Uterus (tissue), 4 donors: ENCODE measurements around the gene SHB. TPM values are rescaled to one million over a fixed set of nuclear protein-coding genes. Genes with fewer than 3 reads are reported as not detected.
"Not testable (repeated sequence)": the region's sequence is repeated elsewhere in the genome, so short reads cannot be mapped to it uniquely, and the experiment has no call there.

Experiments
- DNase-seq, 2 donors: peaks; one replicate each; pipeline ENCODE4 v3.0.0-alpha.2; 2019 to 2020
- H3K27ac ChIP-seq, 2 donors: fragments of 200-600 bp; sonication (generic); 1 replicate in 1 of 2; 2 replicates in 1 of 2; pipeline ENCODE4 v1.5.1; 2016 to 2018
- H3K27me3 ChIP-seq, 2 donors: fragments of 200-600 bp; sonication (generic); one replicate each; pipeline ENCODE4 v1.5.1; 2018 to 2019; ENCODE audit warnings: control low read depth in 1 of 2
- H3K36me3 ChIP-seq, 2 donors: fragments of 200-600 bp; sonication (generic); one replicate each; pipeline ENCODE4 v1.5.1; 2019; ENCODE audit warnings: control low read depth in 1 of 2
- H3K4me1 ChIP-seq, 2 donors: fragments of 200-600 bp; sonication (generic); one replicate each; pipeline ENCODE4 v1.5.1; 2018 to 2019; ENCODE audit warnings: control low read depth in 1 of 2
- H3K4me3 ChIP-seq, 2 donors: fragments of 200-600 bp; sonication (generic); 1 replicate in 1 of 2; 2 replicates in 1 of 2; pipeline ENCODE4 v1.5.1; 2018 to 2019; ENCODE audit warnings: mild to moderate bottlenecking in 1 of 2
- H3K9me3 ChIP-seq, 2 donors: fragments of 200-600 bp; sonication (generic); one replicate each; pipeline ENCODE4 v1.5.1; 2019; ENCODE audit warnings: control low read depth in 1 of 2
- POLR2A ChIP-seq, 2 donors: fragments of 450-650 bp; IDR thresholded peaks; one replicate each; pipeline ENCODE4 v1.6.1; 2016; ENCODE audit warnings: antibody characterized with exemption in 2 of 2, mild to moderate bottlenecking in 1 of 2, moderate library complexity in 1 of 2
- intact Hi-C: fragments of 100-400 bp; cut with DNase I; formaldehyde crosslinking; loops from one replicate; pipeline ENCODE4 v1.15.1; 2023; ENCODE audit warnings: low total_unique reads
- total RNA-seq, 4 donors: library from RNA; depleted of rRNA in 3 of 4; stranded (reverse); fragments of >200 nt in 3 of 4; gene quantifications; one replicate each; pipeline versions ENCODE4 v1.1.0 to v1.2.4, GENCODE V29; 2014 to 2023
- TF ChIP-seq, protein P1 (sequence below), 4 experiments: fragments of 200-600 bp in 2 of 4; fragments of 450-650 bp in 2 of 4; sonication (generic) in 2 of 4; IDR thresholded peaks; one replicate each; pipeline ENCODE4 v1.5.1; 2016 to 2019; ENCODE audit warnings: antibody characterized with exemption in 4 of 4, mild to moderate bottlenecking in 2 of 4, moderate library complexity in 1 of 4
- donor health status: DM: yes; HTN: yes; CAD: no.

SHB gene
- total RNA-seq, 4 donors from 2014 or later, result 3.5 to 19.6 (median 7.3) TPM

DNA sequence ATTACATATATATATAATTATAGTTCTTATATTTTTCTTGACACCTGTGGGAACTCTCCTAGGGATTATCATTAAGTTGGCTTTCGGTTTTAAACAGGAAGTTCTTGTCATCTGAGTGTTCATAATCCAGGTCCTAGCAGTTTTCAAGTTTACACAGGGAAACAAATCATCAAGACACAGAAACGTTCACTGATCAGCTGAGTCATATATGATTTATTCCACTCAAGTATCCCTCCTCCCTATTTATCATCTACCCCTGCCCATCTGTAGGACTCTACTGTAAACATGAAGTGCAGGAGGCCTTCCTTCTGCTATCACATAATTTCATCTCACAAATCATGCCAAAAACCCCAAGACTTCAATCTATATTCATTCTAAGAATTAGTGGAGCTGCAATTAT is 171.4 kb downstream of the SHB start:
- no peak overlapping the region for H3K4me3 ChIP-seq
- H3K4me1 ChIP-seq, result peaks cover 0 to 9% of the 10 kb centered on the region in 2 donors
- intact Hi-C loops, result no loop called here
- no peaks in the 10 kb centered on the region for H3K27me3 ChIP-seq
- no peak overlapping the region for H3K27ac ChIP-seq
- DNase-seq, result no peak
- no peaks in the 10 kb centered on the region for H3K36me3 ChIP-seq
- TF ChIP-seq POLR2A (IDR thresholded peaks at IDR 0.05), result no peak
- no peaks in the 10 kb centered on the region for H3K9me3 ChIP-seq

DNA sequence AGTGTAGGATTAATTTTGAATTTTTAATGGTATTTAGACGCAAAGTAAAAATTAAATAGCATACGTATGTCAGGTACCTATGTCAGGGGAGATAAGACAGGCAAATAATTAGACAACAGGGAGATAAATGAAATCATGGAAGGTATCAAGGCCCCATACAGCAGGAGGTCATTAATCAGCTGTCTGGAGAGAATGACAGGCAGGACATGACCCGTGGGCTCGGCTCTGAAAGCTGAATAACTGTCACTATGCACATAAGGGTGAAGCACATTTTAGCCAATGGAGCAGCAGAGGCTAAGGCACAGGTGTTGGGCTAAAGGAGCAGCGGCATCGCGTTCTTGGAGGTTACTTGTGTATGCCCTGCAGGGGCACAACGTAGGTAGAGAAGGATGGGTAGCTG is 177.0 kb downstream of the SHB start:
- Histone ChIP-seq H3K36me3 (no peaks in the 10 kb centered on the region), H3K4me3 (no peak overlapping the region), H3K4me1 (no peaks in the 10 kb centered on the region), H3K27ac (no peak overlapping the region), H3K27me3 (no peaks in the 10 kb centered on the region), H3K9me3 (no peaks in the 10 kb centered on the region)
- intact Hi-C loops, result no loop called here
- no peak for DNase-seq
- no peak for TF ChIP-seq POLR2A (IDR thresholded peaks at IDR 0.05)
- TF ChIP-seq, protein P1, sequence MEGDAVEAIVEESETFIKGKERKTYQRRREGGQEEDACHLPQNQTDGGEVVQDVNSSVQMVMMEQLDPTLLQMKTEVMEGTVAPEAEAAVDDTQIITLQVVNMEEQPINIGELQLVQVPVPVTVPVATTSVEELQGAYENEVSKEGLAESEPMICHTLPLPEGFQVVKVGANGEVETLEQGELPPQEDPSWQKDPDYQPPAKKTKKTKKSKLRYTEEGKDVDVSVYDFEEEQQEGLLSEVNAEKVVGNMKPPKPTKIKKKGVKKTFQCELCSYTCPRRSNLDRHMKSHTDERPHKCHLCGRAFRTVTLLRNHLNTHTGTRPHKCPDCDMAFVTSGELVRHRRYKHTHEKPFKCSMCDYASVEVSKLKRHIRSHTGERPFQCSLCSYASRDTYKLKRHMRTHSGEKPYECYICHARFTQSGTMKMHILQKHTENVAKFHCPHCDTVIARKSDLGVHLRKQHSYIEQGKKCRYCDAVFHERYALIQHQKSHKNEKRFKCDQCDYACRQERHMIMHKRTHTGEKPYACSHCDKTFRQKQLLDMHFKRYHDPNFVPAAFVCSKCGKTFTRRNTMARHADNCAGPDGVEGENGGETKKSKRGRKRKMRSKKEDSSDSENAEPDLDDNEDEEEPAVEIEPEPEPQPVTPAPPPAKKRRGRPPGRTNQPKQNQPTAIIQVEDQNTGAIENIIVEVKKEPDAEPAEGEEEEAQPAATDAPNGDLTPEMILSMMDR (IDR thresholded peaks at IDR 0.05), result no peak

DNA sequence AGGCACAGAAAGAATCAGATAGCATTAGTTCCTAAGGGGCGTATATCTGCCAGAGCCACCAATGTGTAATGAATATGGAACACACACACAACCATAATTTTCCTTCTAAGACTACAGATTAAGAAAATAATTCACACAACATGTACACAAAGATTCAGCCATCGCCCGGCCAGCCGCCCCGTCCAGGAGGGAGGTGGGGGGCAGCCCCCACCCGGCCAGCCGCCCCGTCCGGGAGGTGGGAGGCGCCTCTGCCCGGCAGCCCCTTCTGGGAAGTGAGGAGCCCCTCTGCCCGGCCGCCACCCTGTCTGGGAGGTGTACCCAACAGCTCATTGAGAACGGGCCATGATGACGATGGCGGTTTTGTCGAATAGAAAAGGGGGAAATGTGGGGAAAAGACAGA is 178.0 kb downstream of the SHB start:
- H3K9me3 ChIP-seq, H3K27ac ChIP-seq, H3K36me3 ChIP-seq, H3K4me3 ChIP-seq, DNase-seq, H3K4me1 ChIP-seq, intact Hi-C loops, H3K27me3 ChIP-seq: not testable (repeated sequence)

DNA sequence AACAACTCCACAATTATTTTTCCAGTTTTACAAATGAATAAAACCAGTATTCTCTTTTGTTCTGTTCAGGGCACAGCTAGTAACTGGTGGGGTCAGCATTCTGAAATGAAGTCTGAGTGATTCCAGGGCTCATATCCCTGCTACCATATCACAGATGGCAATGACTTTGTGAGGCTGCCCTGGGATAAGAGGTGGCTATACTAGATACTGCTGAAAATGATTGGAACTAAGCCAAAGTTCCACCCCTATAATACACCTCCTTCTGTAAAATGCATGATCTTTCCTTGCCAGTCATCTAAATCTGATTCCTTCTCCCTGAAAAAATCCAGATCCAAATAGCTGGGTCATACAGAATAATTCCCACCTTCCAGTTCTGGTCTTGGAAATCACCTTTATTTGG is 179.5 kb downstream of the SHB start:
- intact Hi-C loops, result loop anchor here (10.0 kb wide), 1 partner anchor 65 kb away; no protein-coding TSS in a partner anchor
- no peak for DNase-seq
- Histone ChIP-seq H3K27me3 (no peaks in the 10 kb centered on the region), H3K9me3 (no peaks in the 10 kb centered on the region), H3K36me3 (no peaks in the 10 kb centered on the region), H3K4me3 (no peak overlapping the region), H3K27ac (no peak overlapping the region), H3K4me1 (no peaks in the 10 kb centered on the region)
- TF ChIP-seq POLR2A (IDR thresholded peaks at IDR 0.05), result no peak
- TF ChIP-seq, protein P1 (IDR thresholded peaks at IDR 0.05), result no peak

DNA sequence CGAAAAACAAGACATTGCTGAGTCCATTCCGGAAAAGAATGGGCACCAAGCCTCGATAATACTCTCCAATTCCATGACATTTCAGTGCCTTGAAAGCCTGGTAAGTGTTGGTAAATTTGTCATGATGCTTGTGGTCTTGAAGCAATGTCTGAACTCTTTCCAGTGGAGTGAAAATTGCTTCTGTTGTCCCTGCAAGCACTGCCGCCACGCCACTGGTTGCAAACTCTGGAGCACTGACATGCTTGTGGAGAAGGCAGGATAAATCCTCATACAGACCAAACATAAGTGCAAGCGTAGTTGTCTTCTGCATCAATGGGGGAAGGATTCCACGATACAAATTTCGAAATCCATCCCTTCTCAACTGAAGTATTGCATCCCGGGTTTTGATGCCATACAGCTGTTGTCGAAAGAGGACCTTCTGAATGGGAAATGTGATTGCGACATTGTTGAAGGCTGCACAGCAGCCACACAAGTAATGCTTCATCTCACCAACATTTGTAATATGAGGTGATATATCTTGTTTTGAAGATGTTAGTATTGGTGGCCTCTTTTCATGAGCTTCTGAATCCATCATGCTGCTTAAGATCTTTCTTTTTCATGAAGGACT is 180.9 kb downstream of the SHB start:
- not testable (repeated sequence) for DNase-seq, H3K9me3 ChIP-seq, H3K4me1 ChIP-seq, H3K27me3 ChIP-seq, H3K27ac ChIP-seq, H3K36me3 ChIP-seq, H3K4me3 ChIP-seq
- intact Hi-C loops, result loop anchor here (10.0 kb wide), 1 partner anchor 63 kb away; no protein-coding TSS in a partner anchor

DNA sequence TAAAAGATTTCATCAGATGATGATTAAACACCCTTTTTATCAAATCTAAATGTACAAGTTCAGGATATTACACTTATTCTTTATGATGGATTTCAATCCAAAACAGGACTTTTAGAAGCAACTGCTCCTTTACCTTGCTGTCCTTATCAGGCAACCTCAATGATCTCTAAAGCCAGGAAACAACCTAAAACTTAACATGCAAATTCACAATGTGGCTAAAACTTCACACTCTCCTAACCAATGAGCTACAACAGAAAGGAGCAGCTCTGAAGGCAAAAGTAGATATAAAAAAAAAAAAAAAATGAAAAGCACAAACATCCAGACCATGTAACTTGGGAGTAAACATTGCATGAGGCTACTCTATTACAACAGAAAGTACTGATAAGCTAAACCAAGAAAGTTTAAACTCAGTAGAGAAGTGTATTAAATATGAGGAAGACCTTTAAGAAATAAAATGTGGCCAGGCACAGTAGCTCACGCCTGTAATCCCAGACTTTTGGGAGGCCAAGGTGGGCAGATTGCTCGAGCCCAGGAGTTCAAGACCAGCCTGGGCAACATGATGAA is 188.0 kb downstream of the SHB start:
- Histone ChIP-seq H3K9me3 (no peaks in the 10 kb centered on the region), H3K4me3 (no peak overlapping the region), H3K27ac (no peak overlapping the region), H3K27me3 (no peaks in the 10 kb centered on the region), H3K4me1 (no peaks in the 10 kb centered on the region), H3K36me3 (no peaks in the 10 kb centered on the region)
- DNase-seq, result no peak
- intact Hi-C loops, result loop anchor here (10.0 kb wide), 1 partner anchor 56 kb away; no protein-coding TSS in a partner anchor
- TF ChIP-seq, protein P1 (IDR thresholded peaks at IDR 0.05), result no peak
- TF ChIP-seq POLR2A (IDR thresholded peaks at IDR 0.05), result no peak
